ENCODE results near the gene RIC1.
A peak's percentile ranks its signal among the peaks of the same experiment; 100 is the strongest.

RIC1 gene

GRCh38 chr9:5690278-5690677 lies 61.4 kb downstream of the RIC1 start:
- no peak for DNase-seq (ENCODE audit: low read depth)
- H3K4me3 ChIP-seq (ENCODE audit: low read depth, low read length), result no peak overlapping the region
- no peak for TF ChIP-seq CTCF (conservative IDR thresholded peaks at IDR 0.05; ENCODE audit: low read depth, low read length)

GRCh38 chr9:5695860-5696259 lies 67.0 kb downstream of the RIC1 start:
- TF ChIP-seq CTCF (conservative IDR thresholded peaks at IDR 0.05; ENCODE audit: low read depth, low read length), result no peak
- H3K4me3 ChIP-seq (ENCODE audit: low read depth, low read length), result no peak overlapping the region
- DNase-seq (ENCODE audit: low read depth), result no peak

- TF ChIP-seq CTCF (conservative IDR thresholded peaks at IDR 0.05; ENCODE audit: low read depth, low read length), result no peak
- H3K4me3 ChIP-seq (ENCODE audit: low read depth, low read length), result no peak overlapping the region
- DNase-seq (ENCODE audit: low read depth), result no peak
Measured at GRCh38 chr9:5696884-5697283, 68.0 kb downstream of the RIC1 start.

GRCh38 chr9:5698004-5698403 lies 69.1 kb downstream of the RIC1 start:
- no peak for TF ChIP-seq CTCF (conservative IDR thresholded peaks at IDR 0.05; ENCODE audit: low read depth, low read length)
- peak; percentile 18 for DNase-seq (ENCODE audit: low read depth)
- no peak overlapping the region for H3K4me3 ChIP-seq (ENCODE audit: low read depth, low read length)

- TF ChIP-seq CTCF (conservative IDR thresholded peaks at IDR 0.05; ENCODE audit: low read depth, low read length), result no peak
- H3K4me3 ChIP-seq (ENCODE audit: low read depth, low read length), result no peak overlapping the region
- peak; percentile 42 for DNase-seq (ENCODE audit: low read depth)
Measured at GRCh38 chr9:5698810-5699556, 70.1 kb downstream of the RIC1 start.

GRCh38 chr9:5708414-5708813 lies 79.5 kb downstream of the RIC1 start:
- TF ChIP-seq CTCF (conservative IDR thresholded peaks at IDR 0.05; ENCODE audit: low read depth, low read length), result no peak
- DNase-seq (ENCODE audit: low read depth), result peak; percentile 16
- no peak overlapping the region for H3K4me3 ChIP-seq (ENCODE audit: low read depth, low read length)

All from choroid plexus epithelial cell (primary cell).